Aorta (tissue), 5 donors: ENCODE results near the gene APBB1IP. TPM values are rescaled to one million over a fixed set of nuclear protein-coding genes. Genes with fewer than 3 reads are reported as not detected.

Experiments used
- ATAC-seq: fragments of 200-7000 bp; cut with Tn5 transposase; one replicate; pipeline ENCODE4 v1.9.1; 2022; ENCODE audit warnings: moderate library complexity; ENCODE audit not compliant: low FRiP score
- DNase-seq, 2 donors: peaks; one replicate each; pipeline ENCODE4 v3.0.0-alpha.2; 2020
- H3K27ac ChIP-seq, 2 donors: one replicate each; pipeline ENCODE4 v1.5.1; 2013; ENCODE audit warnings: low read length in 2 of 2, mild to moderate bottlenecking in 2 of 2, moderate library complexity in 2 of 2, control low read depth in 1 of 2, inconsistent platforms in 1 of 2, low read depth in 1 of 2
- H3K27me3 ChIP-seq, 2 donors: one replicate each; pipeline ENCODE4 v1.6.1; 2013; ENCODE audit warnings: control low read depth in 1 of 2, low read length in 1 of 2, mild to moderate bottlenecking in 1 of 2, moderate library complexity in 1 of 2; ENCODE audit not compliant: insufficient read depth in 2 of 2, control insufficient read depth in 1 of 2
- H3K36me3 ChIP-seq, 2 donors: one replicate each; pipeline ENCODE4 v1.6.1; 2013; ENCODE audit warnings: control low read depth in 1 of 2, low read length in 1 of 2, mild to moderate bottlenecking in 1 of 2; ENCODE audit not compliant: insufficient read depth in 2 of 2, control insufficient read depth in 1 of 2
- H3K4me1 ChIP-seq, 2 donors: one replicate each; pipeline ENCODE4 v1.6.1; 2013; ENCODE audit warnings: low read length in 2 of 2, control low read depth in 1 of 2, mild to moderate bottlenecking in 1 of 2, moderate library complexity in 1 of 2; ENCODE audit not compliant: insufficient read depth in 2 of 2, control insufficient read depth in 1 of 2
- H3K4me3 ChIP-seq, 2 donors: one replicate each; pipeline ENCODE4 v1.5.1; 2013; ENCODE audit warnings: low read length in 2 of 2, control low read depth in 1 of 2, mild to moderate bottlenecking in 1 of 2
- H3K9me3 ChIP-seq: one replicate; pipeline ENCODE4 v1.6.1; 2013; ENCODE audit warnings: mild to moderate bottlenecking, low read length; ENCODE audit not compliant: control insufficient read depth
- WGBS, 2 donors: extraction: QIAGEN DNeasy Blood & Tissue Kit; methylation state at CpG; one replicate each; pipeline ENCODE4 v1.1.7; 2013; 5-methylcytosine and 5-hydroxymethylcytosine counted together
- intact Hi-C, 2 donors: fragments of 100-400 bp; cut with DNase I; formaldehyde crosslinking; loops; one replicate each; pipeline versions ENCODE4 v1.14.2 to v1.15.0; 2022
- polyA plus RNA-seq, 2 donors: library from polyadenylated mRNA; stranded (reverse); fragments of 200-250 nt; gene quantifications; one replicate each; pipeline ENCODE4 v1.2.3, GENCODE V29; 2013
- total RNA-seq, 2 donors: library from RNA; stranded (reverse); fragmentation: NEBNext Ultra II Directional; extraction: Animal tissue kit (Norgen Biotek cat#: 25700); gene quantifications; one replicate each; pipeline ENCODE4 v1.2.1, GENCODE V29; 2021
- donor health status: healthy with polysubstance abuse.
- donor health status: Bipolar disorder and iron deficiency.
- donor health status: DM: no; HTN: no; CAD: no.
- donor health status: DM: no; HTN: no; CAD: no.
- donor health status: DM: yes; HTN: yes; CAD: no.

The APBB1IP gene
- total and polyA plus RNA-seq, 4 donors, result 0.82 to 18.5 (median 7.7) TPM

DNA sequence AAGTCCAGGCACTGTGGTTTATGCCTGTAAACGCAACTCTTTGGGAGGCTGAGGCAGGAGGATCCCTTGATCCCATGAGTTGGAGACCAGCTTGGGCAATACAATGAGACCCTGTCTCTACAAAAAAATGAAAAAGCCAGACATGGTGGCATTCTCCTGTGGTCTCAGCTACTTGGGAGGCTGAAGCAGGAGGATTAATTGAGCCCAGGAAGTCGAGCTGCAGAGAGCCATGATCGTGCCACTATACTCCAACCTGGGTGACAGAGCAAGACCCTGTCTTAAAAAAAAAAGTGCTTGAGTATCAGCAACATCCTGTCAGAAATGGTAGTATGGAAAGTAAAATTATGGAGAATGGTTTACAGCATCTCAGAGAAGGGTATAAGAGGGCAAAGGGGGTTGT lies 11.6 kb downstream of the APBB1IP start:
- intact Hi-C loops, result no loop called here
- 68 to 78% methylated on average over 3 of the region's 3 CpGs for WGBS, 2 donors
- Histone ChIP-seq H3K27me3 (no peaks in the 10 kb centered on the region), H3K4me3 (no peak overlapping the region), H3K9me3 (peaks cover 2% of the 10 kb centered on the region), H3K4me1 (no peaks in the 10 kb centered on the region), H3K36me3 (no peaks in the 10 kb centered on the region), H3K27ac (no peak overlapping the region)
- DNase-seq (no peak), ATAC-seq (no peak)

DNA sequence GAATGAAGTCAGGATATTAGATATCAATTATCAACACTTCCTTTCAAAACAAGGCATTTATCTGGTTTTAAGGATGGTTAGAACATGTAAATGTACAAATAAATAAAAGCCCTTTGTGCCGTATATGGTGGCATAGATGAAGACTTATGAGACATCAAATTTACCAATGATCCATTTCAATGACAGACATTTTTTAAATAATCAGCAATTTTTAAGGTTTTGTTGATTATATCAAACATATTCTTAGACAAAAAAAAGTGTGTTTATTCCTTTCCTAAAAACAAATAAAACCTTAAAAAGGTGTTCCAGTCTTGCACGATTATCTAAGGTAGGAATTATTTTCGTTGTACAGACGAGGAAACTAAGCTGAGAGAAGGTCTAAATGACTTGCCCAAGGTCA lies 13.8 kb downstream of the APBB1IP start:
- peaks cover 2% of the 10 kb centered on the region for H3K9me3 ChIP-seq
- intact Hi-C loops, result no loop called here
- no peaks in the 10 kb centered on the region for H3K27me3 ChIP-seq
- DNase-seq (no peak), ATAC-seq (no peak)
- WGBS, 2 donors, result 42 to 44% methylated on average over 4 of the region's 4 CpGs
- H3K4me3 ChIP-seq, result no peak overlapping the region
- no peaks in the 10 kb centered on the region for H3K4me1 ChIP-seq
- H3K36me3 ChIP-seq, result no peaks in the 10 kb centered on the region
- no peak overlapping the region for H3K27ac ChIP-seq

DNA sequence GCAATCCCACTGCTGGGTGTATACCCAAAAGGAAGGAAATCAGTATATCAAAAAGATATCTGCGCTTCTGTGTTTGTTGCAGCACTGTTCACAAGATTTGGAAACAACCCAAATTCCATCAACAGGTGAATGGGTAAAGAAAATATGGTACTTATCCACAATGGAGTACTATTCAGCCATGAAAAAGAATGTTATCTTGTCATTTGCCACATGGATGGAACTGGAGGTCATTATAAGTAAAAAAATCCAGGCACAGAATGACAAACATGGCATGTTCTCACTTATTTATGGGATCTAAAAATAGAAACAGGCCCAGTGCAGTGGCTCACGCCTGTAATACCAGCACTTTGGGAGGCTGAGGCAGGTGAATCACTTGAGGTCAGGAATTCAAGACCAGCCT lies 15.7 kb downstream of the APBB1IP start:
- WGBS, 2 donors, result 52 to 82% methylated on average over 2 of the region's 2 CpGs
- DNase-seq (no peak), ATAC-seq (no peak)
- H3K4me3 ChIP-seq, result no peak overlapping the region
- peaks cover under 1% of the 10 kb centered on the region for H3K9me3 ChIP-seq
- intact Hi-C loops, result no loop called here
- no peaks in the 10 kb centered on the region for H3K36me3 ChIP-seq
- no peaks in the 10 kb centered on the region for H3K27me3 ChIP-seq
- H3K27ac ChIP-seq, result no peak overlapping the region
- no peaks in the 10 kb centered on the region for H3K4me1 ChIP-seq

DNA sequence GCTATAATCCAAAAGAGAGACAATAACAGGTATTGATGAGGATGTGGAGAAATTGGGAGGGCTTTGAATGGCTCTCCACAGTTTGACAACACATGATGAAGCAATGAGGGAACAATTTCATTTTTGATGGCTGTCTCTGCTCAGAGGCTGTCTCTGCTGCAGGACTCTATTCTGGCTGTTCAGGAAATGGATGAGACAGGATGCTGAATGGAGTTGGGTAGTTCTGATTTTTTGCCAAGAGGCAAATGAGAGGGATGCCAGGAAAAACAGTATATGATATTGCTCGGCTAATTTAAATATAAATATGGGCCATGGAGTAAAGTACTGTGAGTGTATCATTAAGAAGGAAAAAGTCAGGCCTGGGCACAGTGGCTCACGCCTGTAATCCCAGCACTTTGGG lies 16.8 kb downstream of the APBB1IP start:
- no peaks in the 10 kb centered on the region for H3K36me3 ChIP-seq
- no peaks in the 10 kb centered on the region for H3K4me1 ChIP-seq
- no peak for DNase-seq
- H3K9me3 ChIP-seq, result no peaks in the 10 kb centered on the region
- H3K27ac ChIP-seq, result no peak overlapping the region
- intact Hi-C loops, result no loop called here
- no peaks in the 10 kb centered on the region for H3K27me3 ChIP-seq
- ATAC-seq, result no peak
- H3K4me3 ChIP-seq, result no peak overlapping the region
- WGBS, 2 donors, result 35 to 59% methylated on average over 2 of the region's 2 CpGs

DNA sequence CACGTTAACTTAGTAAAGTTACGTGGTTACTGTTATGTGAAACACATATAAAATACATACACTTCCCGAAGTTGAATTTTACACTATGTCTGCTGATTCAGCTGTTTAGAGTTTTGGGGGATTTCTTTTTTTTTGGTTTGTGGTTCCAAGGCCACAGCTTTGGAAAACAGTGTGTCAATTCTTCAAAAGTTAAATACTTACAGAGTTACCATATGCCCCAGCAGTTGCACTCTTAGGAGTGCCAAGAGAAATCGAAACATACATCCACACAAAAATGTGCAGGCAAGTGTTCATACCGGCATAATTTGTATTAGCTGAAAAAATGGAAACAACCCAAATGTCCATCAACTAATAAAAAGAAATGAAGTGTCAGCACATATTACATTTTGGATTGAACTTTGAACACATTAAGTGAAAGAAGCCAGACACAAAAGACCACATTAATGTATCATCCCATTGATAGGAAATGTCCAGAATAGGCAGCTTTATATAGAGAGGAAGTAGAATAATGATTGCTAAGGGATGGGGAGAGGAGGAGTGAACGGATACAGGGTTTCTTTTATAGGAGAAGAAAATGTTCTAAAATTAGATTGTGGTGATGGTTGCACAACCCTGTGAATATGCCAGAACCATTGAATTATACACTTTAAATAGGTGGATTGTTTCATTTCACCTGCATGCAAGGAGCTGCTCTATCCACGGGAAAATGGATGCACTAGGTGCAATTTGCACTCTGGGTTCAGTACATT lies 17.6 kb downstream of the APBB1IP start:
- DNase-seq (no peak), ATAC-seq (no peak)
- Histone ChIP-seq H3K4me3 (no peak overlapping the region), H3K36me3 (no peaks in the 10 kb centered on the region), H3K27ac (no peak overlapping the region), H3K4me1 (no peaks in the 10 kb centered on the region), H3K9me3 (no peaks in the 10 kb centered on the region), H3K27me3 (no peaks in the 10 kb centered on the region)
- intact Hi-C loops, result no loop called here
- 51 to 58% methylated on average over 7 of the region's 7 CpGs for WGBS, 2 donors

DNA sequence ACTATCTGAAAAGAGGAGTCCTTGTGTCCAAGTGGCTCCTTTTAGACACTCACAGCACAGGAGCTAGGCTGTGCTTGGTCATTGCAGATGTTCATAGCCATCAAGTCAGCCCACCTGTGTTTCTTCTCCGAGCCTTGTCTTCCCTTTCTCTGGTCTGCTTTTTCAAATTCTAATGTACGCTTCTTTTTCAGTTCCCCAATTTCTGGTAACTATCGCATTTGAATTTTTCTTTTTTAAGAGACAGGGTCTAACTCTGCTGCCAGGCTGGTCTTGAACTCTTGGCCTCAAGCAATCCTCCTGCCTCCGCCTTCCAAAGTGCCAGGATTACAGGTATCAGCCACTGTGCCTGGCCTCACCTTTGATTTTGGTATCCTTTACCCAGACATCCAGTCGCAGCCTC lies 18.9 kb downstream of the APBB1IP start:
- no peak overlapping the region for H3K27ac ChIP-seq
- no peak for DNase-seq
- no peaks in the 10 kb centered on the region for H3K9me3 ChIP-seq
- H3K4me1 ChIP-seq, result no peaks in the 10 kb centered on the region
- no peak for ATAC-seq
- no peaks in the 10 kb centered on the region for H3K27me3 ChIP-seq
- intact Hi-C loops, result no loop called here
- no peak overlapping the region for H3K4me3 ChIP-seq
- H3K36me3 ChIP-seq, result no peaks in the 10 kb centered on the region
- 88 to 90% methylated on average over 5 of the region's 5 CpGs for WGBS, 2 donors

DNA sequence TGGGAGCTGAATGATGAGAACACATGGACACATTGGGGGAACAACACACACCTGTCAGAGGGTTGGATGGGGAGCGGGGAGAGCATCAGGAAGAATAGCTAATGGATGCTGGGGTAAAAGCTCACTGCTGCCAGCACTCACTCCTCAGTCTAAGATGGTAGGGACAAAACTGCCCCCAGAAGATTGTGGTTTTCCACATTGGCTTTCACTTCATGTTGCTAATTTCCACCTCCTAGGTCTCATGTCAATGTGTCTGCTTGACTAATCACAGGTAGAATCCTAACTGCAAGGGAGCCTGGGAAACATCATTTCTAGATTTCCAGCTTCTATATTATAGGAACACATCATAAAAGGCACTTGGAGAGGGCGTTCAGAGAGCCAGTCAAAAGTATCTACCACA lies 22.6 kb downstream of the APBB1IP start:
- ATAC-seq, result no peak
- intact Hi-C loops, result no loop called here
- Histone ChIP-seq H3K36me3 (no peaks in the 10 kb centered on the region), H3K4me1 (no peaks in the 10 kb centered on the region), H3K27ac (no peak overlapping the region), H3K27me3 (no peaks in the 10 kb centered on the region), H3K9me3 (no peaks in the 10 kb centered on the region), H3K4me3 (no peak overlapping the region)
- no peak for DNase-seq
- 82% methylated on average over 2 of the region's 2 CpGs for WGBS, 2 donors

DNA sequence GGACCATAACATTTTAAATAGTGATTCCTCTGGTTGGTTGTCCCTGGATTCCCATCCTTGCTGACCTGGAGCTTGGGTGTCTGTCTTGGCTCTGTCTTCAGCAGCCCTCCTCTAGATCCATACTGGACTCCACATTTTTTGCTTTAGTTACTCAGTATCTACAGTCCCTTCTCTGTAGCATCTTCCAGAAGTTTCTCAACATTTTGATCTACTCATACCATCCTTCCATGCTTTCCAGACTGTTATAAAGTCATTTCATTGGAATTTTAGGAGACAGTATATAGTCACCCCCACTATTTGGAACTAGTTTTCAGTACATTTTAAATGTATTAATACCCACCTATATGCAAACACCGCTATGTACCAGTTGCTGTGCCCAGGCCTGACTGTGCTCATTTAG lies 25.8 kb downstream of the APBB1IP start:
- Histone ChIP-seq H3K27me3 (no peaks in the 10 kb centered on the region), H3K36me3 (no peaks in the 10 kb centered on the region), H3K27ac (no peak overlapping the region), H3K9me3 (no peaks in the 10 kb centered on the region), H3K4me1 (no peaks in the 10 kb centered on the region), H3K4me3 (no peak overlapping the region)
- ATAC-seq (no peak), DNase-seq (no peak)
- intact Hi-C loops, result no loop called here
- 93 to 94% methylated on average over 1 of the region's 1 CpG for WGBS, 2 donors

DNA sequence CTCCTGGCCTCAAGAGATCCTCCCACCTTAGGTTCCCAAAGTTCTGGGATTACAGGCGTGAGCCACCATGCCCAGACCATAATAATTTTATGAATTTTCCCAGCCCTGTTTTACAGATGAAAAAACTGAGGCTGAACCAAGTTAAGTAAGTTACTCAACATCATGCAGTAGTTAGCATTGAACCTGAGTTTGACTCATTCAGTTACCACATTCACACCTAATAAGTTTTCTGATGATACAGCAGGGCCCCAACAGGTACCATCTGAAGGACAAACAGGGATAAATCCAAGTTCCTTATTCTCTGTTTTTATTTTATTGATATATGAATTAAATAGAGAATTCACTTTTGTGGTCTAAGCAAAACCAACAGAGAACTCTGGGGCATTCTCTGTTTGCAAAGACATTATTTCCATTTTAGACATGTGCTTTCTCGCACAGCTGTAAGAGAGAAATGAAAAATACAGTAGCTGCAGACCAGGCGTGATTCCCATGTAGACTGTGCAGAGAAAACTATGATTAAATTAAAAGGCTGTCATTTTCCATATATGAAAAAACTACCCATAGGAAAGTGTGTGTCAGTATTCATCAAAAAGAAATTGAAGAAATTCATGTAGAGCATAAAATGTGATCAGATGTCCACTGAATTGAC lies 26.6 kb downstream of the APBB1IP start:
- WGBS, 2 donors, result 63 to 70% methylated on average over 3 of the region's 3 CpGs
- ATAC-seq (no peak), DNase-seq (no peak)
- Histone ChIP-seq H3K27me3 (no peaks in the 10 kb centered on the region), H3K27ac (no peak overlapping the region), H3K4me1 (no peaks in the 10 kb centered on the region), H3K4me3 (no peak overlapping the region), H3K36me3 (no peaks in the 10 kb centered on the region), H3K9me3 (no peaks in the 10 kb centered on the region)
- intact Hi-C loops, result no loop called here
